ENCODE data around the gene HMGB4.

HMGB4 gene, protein sequence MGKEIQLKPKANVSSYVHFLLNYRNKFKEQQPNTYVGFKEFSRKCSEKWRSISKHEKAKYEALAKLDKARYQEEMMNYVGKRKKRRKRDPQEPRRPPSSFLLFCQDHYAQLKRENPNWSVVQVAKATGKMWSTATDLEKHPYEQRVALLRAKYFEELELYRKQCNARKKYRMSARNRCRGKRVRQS

DNA sequence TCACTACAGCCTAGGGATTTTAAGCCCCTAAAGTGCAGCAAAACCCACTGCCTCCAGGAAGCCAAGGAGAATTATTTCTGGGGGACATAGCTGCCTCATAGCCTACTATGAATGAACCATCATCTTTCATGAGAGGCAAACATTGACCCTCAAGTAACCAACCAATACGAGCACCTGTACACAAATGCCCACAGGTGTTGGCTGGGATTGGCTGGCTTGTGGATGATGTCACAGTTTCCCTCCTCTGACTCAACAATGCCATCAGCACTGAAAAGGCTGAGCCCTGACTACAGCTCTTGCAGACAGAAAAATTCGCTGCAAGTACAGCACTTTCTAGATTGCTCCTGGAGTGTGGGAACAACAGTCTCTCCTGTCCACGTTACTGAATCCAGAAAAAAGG, at the start of gene HMGB4:
Gene HMGB4 (plus strand): TSS at position 301 of the 400 bp plus-strand sequence. CDS start 113 bp downstream, outside the sequence.
- DNase-seq (ENCODE audit: low read depth, low spot score): no peak

DNA sequence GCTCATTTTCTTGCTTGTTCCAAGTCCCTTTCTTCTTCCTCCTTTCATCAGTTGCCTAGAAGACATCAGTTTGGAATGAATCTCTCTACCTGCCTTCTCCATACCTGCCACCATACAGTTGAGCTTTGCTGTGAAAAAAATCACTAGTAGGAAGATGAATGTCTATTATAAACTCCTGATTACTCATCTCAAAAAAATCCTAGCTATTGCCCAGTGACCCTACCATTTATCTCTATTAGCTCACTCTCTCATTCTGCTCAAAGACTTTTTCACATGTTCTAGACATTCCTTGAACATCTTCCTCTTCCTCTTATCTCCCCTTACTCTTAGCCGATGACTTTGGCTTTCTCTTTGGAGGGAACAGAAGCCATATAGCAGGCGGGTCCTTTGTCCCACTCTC, 49.7 kb upstream of the HMGB4 start:
- no peak for DNase-seq (ENCODE audit: low read depth, low spot score)

DNA sequence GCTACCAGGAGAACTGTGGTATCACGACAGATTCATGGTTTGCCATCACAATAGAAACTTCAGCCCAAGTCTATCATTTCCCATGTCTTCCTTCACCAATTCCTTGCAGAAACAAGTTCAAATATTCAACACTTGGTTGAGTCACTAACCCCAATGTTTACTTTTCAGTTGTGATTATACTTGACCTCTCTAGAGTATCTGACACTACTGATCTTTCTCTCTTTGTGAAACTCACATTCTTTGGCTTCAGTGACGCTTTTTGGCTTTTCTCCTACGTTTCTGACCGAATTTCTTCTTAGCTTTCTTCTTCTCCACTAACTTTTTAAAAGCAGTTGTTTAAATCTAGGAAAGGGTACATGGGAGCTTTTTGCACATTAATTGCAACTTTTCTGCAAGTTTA, 48.8 kb upstream of the HMGB4 start:
- DNase-seq (ENCODE audit: low read depth, low spot score): no peak

DNA sequence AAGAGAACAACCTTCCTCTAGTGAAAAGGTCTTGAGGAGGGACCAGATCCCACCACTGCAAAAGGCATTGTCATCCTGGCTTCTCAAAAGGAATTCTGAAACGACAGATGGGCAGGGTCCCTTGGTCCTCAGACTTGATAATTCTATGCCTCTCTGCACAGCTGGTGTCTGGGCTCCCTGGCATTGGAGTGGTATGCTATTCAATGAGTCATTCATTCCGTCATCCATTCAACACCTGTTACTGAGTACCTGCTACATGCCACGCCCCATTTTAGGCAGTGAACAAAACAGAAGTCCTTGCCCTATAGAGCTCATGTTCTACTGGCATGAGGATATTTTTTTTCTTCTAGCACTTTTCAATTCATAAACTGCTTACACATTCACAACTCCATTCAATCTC, 45.8 kb upstream of the HMGB4 start:
- DNase-seq (ENCODE audit: low read depth, low spot score): no peak

DNA sequence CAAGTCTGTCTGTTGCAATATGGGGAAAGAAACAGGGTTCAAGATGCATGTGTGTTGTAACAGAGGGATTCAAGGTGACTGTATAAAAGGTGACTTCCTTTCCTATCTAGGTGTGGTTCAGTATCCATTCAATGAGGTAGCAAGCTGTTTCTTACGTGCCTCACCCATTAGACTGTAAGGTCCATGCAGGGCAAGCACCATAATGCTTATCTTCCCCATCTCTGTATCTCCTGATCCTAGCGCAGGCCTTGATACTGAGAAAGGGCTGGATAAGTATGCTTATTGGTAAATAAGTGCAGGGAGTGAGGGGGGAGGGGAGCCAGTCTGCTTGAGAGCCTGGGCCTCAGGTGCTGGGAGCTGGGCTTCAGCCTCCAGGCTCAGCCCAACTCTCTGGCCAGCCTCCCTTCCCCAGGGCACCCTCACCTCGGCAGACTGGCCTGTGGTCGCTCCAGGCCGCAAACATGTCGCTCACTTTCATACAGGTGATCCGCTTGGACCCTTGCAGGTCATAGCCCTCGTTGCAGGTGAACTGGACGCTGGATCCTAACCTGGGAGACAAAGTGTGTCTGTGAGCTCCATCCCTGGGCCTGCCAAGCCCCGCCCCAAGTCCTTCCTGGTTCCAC, 44.5 kb upstream of the HMGB4 start:
- DNase-seq (ENCODE audit: low read depth, low spot score): no peak

DNA sequence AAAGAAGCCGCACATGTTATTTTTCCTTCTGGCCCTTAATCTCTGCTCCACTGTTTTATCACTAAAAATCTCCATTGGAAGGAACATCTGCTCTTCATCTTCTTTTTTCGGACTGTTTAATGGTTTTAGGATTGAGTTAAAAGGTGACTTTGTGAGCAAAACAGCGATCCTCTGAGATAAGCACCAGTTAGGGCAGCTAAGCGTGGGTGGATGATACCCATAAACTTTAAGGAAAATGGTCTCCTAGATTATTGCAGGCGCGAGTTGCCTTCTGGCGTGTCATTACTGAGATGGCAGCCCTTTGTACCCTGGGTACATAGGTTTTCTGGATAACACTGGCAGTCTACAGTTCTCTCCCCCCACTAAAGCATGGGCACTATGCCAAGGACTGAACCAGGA, 44.0 kb upstream of the HMGB4 start:
- no peak for DNase-seq (ENCODE audit: low read depth, low spot score)

DNA sequence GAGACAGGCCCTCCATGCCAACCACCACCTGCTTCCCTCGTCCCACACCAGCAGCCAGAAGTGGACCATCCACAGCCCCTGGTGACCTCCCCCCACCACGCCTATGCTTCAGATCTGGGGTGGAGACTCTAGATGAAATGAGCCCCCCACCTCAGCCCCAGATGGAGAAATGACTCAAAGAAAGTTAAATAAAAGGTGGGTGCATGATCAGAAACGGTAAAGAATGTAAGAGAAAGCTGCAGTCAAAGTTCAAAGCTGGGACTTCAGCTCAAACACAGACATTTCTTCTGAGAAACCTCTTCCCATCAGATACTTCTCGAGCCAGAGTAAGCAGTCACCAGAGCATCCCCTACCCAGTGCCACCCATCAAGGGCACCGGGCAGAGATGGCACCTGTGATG, 43.1 kb upstream of the HMGB4 start:
- no peak for DNase-seq (ENCODE audit: low read depth, low spot score)

DNA sequence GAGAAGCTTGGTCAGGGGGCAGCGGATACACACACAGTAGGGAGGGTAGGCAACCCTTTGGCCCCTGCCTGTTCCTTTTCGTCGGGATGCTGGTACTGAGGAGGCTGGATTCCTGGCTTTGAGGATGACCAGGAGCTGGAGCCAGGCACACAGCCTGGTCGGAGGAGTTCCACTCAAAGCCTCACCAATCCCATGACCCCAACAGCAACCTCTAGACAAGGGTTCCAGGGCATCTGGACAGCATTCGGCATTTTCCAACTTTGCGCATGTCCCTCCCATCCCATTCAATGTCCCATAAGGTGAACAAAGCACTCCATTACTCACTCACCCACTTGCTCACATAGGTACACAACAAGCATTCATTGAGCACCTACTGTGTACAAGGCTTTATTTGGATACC, 42.6 kb upstream of the HMGB4 start:
- no peak for DNase-seq (ENCODE audit: low read depth, low spot score)

DNA sequence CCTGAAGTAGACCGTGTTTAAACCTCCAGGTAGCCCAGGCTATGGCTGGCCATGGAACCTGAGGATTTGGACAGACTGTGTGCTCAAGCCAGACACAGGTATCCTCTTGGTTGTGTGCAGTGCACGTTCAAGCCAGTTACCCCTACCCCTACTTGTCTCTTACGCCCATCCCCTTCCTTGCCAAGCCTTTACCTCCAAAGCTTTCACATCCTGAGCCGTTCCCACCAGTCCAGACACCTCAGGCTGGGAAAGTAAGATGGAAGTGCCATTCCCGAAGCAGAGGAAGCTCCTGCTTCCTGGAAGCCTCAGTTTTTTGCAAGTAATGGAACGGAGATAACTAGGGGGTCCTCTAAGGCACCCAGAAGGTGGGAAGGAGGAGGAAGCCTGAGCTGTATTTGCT, 41.5 kb upstream of the HMGB4 start:
- DNase-seq (ENCODE audit: low read depth, low spot score): no peak

DNA sequence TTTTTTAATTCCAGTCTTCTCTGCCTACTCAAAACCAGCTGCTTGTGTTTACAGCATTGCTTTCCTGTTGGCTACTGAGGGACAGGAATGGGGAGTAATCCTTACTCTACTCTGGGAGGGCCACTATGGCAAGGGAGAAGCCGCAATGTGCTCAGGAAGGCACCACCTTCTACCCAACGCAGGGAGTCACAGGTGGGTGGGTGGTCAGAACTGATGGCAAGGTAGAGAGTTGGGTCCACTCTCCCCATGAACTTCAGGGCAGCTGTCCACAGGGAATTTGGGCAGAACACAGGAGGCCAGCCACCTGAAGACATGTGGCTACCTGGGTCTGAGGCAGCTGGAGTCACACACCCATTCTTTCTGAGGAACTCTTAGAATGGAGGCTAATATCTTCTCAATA, 40.5 kb upstream of the HMGB4 start:
- no peak for DNase-seq (ENCODE audit: low read depth, low spot score)

DNA sequence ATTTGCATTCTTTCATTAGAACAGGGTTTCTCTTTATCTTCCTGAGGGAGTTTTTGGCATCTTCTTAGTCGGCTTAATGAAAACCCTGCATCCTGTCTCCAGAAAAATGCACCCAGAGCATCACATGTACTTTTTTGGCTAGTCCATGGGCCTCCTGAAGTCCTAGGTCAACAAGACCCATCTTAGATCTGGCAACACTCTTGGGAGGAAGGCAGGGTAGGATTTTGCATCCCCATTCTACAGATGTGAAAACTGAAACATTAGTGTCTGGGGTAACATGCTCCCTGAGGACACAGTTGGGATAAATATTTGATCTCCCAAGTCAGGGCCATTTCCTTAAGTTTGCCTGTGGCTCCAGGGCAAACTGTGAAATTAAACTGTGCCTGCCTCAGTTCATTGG, 40.0 kb upstream of the HMGB4 start:
- no peak for DNase-seq (ENCODE audit: low read depth, low spot score)

DNA sequence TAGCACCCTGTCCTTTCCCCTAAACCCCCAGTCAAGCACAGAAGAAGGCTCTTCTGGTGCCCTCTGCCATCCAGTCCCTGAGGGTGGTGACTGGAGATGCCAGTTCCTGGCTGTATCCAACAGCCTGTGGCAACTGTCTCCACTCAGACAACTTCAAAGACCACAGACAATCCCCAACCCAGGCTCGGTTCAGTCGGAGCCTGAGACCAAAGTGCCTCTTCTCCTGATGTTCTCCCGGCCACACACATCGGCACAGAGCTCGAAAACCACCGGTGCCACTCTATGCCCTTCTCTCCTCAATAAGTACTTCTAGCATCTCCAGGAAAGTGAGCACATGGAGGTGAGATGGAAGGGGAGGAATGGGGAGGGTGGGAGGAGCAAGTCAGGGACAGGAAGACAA, 39.6 kb upstream of the HMGB4 start:
- DNase-seq (ENCODE audit: low read depth, low spot score): no peak

DNA sequence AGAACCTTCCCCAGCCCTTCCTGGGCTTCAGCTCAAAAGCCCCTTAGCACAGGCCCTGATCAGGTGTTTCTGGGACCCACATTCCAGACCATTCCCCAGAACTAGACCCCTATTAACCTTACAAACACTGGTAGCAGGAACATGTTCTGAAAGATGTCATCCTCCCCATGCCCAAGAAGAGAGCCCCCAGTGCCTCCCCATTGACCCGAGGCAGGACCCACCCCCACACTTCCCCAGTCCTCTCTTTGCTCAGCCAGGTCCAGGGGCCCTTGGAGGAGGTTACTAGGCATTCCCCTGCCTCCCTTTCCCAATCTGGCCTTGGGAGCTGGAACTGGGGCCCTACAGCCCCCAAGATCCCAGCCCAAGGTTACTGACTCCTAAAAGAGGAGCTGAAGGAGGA, 38.9 kb upstream of the HMGB4 start:
- DNase-seq (ENCODE audit: low read depth, low spot score): no peak

DNA sequence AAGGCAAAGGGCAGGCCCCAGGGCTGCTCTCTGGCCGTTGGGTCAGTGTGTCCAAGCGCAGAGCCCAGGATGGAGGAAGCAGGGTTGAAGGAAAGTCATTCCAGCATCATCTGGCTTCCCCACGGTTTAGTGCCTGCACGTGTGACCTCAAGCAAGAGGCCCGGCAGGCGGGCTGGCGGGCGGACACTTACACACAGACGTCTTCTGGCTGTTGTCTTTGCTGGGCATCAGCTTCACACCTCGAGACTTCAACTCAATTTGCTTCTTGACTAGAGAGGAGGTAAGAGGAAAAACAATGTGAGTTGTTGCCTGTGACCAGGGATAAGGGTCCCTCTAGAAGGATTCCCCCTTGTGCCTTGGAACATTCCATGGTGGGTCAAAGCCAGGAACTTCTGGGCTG, 38.4 kb upstream of the HMGB4 start:
- no peak for DNase-seq (ENCODE audit: low read depth, low spot score)

DNA sequence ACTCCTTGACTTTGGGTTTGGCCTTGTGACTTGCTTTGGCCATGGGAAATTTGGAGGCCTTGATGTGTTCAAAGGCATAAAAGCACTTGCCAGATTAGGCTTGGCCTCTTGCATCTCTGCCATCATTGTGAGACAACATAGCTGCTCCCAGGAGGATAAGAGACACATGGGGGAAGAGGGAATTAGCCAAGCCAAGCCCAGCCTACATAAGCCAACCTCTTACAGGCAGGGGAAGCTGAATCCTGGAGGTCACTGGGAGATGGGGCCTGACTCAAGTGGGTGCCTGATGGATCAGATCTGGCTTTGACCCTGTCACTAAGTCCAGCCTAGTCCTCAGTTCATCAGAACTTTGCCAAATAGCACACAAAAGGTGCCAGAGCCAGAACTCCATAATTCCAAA, 37.6 kb upstream of the HMGB4 start:
- DNase-seq (ENCODE audit: low read depth, low spot score): no peak

DNA sequence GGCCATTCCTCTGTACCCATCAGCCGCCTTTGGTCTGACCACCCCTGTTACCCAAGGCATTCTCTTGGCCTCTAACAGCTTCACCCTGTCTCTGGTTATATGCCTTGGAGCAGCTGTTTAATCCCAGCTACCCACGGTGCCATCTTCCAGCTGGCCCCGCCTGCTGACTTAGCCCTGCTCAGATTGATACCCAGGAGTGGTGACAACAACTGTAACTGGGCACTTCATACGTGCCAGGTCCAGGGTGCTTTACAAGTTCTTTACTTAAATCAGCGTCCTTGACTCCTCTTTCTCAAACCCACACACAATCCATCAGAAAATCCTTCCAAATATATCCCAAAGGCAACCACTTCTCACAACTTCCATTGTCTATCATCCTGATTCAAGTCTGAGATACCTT, 37.2 kb upstream of the HMGB4 start:
- DNase-seq (ENCODE audit: low read depth, low spot score): no peak

DNA sequence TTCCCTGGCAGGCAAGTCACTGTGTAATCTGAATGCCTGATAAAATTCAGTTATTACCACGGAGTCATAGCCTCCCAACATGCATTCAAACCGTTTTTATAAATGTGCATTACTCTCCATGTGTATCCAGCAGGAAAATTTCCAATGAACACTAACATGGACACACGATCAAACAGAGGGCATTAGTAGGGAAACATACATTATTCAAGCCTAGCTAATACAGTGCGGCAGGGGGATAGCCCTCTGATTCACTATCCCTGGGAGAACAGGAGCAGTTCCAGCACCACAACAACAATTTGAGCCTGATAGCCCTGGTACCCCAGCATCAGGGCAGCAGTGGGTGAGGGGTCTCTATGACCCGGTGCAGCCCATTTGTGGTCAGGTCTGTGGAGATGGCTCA, 35.8 kb upstream of the HMGB4 start:
- DNase-seq (ENCODE audit: low read depth, low spot score): no peak

DNA sequence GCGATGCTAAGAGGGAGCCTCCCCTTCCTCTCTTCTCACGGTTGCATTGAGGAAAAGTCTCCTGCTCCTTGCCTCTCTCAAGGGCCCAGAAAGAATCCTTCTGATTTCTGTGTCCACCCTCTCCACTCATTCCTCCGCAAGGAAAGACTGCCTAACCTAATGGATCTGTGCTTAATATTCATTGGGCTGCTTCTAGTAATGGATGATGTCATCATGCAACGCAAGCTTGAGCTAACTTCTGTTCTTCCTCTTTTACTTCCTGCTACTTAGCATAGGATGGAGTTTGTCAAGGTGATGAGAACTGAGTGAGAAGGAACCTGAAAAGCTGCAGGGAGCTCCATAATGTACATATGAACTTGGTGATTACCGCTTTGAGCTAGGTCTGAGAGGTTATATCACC, 35.2 kb upstream of the HMGB4 start:
- DNase-seq (ENCODE audit: low read depth, low spot score): no peak

DNA sequence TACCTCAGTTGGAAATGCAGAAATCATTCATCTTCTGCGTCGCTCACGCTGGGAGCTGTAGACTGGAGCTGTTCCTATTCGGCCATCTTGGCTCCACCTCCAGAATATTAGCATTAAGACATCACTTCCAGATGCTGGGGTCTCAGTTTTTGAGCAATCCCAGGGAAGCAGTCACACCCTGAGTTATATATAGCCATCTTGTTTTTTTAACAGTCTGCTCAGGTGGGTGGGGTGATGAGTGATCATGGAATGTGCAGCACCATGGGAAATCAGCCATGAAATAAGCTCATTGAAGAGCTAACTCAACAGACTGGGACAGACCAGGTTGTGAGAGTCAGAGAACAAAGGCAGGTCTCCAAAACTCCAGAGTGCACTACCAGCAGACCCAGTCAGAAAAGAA, 27.0 kb upstream of the HMGB4 start:
- no peak for DNase-seq (ENCODE audit: low read depth, low spot score)

DNA sequence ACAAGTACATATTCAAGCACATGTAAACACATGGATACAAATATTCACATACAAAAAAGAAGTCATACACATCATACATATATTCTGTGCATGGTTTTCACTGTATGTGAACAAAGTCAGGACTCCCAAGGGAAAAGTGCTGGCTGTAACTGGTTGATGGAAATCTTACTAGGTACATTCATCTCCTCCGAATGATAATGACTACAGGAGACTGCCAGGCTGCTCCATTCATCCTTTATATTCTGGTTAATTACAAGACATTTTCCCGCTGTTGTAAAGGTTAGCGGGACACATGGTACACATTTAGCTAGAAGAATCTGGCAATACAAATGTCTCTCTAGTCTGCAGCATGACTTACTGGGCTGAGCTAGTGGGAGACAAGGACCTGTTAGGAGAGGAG, 26.2 kb upstream of the HMGB4 start:
- DNase-seq (ENCODE audit: low read depth, low spot score): no peak

DNA sequence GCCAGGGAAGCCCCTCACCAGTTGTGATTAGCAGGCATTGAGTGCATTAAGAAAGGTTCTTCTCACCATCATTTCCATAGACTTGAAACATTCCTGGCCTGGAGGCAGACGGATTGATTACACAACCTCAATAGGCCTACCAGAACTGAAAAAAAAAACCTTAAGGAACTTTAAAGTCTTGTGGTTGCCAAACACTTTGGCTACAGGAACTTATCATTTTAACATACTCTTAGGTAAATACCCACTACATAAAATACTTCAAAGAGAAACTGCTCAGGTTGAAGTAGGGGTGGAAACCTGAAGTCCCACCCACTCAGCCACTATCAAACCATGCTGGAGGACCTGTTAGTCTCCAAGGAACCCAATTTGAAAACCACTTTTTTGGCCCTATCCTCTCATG, 22.4 kb upstream of the HMGB4 start:
- DNase-seq (ENCODE audit: low read depth, low spot score): no peak

DNA sequence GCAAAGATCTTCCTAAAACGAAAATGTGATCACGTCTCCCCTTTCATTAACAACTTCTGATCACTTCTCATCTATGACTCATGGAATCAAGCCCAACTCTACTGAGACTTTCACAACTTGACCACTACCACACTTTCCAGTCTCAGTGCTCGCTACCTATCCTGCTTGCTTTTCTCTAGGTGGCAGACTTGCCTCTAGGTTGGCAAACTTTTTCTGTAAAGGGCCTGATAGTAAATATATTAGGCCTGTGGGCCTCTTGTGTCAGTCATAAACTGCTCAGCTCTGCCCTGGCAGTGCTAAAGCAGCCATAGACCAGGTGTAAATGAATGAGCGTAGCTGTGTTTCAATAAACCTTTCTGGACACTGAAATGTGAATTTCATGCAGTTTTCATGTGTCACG, 21.5 kb upstream of the HMGB4 start:
- no peak for DNase-seq (ENCODE audit: low read depth, low spot score)

DNA sequence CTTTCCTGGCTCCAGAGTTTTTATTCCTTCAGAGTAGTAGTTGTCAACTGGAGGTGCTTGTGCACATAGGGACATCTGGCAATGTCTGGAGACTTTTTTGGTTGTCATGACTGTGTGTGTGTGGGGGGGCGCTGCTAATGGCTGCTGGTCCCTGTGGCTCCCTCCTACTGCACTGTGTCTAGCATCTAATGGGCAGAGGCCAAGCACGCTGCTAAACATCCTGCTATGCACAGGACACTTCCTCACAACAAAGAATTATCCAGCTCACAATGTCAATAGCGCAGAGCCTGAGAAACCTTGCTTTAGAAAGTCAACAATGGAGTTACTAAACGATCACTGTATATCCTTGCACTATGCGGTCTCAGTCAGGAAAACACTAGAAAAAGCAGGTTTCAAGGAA, 19.7 kb upstream of the HMGB4 start:
- DNase-seq (ENCODE audit: low read depth, low spot score): no peak

DNA sequence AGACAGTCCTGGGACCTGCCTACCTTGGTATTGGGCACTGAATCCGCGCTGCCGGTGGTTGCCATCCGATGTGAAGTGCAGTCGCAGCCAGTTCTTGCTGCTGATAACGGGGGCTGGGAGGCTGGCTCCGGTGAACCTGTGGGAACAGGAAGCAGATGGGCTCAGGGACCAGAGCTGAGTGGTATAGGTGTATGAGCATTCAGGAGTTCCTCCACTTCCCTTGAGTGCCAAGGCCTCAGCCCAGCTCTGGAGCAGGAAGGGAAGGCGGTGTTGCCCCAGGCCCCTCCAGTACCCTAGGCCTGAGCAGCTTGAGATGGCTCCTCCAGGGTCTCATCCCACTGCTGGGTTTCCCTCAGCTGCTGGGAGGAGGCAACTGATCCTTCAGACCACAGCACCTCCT, 17.0 kb upstream of the HMGB4 start:
- DNase-seq (ENCODE audit: low read depth, low spot score): no peak
